ENCODE results near the gene DHRS1. TPM values are rescaled to one million over a fixed set of nuclear protein-coding genes. Genes with fewer than 3 reads are reported as not detected.

Gene DHRS1
- total and polyA plus RNA-seq, 2 donors (not counting 1 experiment from before 2014, with no cell fraction given) = 10.7 to 21.0 TPM

DNA sequence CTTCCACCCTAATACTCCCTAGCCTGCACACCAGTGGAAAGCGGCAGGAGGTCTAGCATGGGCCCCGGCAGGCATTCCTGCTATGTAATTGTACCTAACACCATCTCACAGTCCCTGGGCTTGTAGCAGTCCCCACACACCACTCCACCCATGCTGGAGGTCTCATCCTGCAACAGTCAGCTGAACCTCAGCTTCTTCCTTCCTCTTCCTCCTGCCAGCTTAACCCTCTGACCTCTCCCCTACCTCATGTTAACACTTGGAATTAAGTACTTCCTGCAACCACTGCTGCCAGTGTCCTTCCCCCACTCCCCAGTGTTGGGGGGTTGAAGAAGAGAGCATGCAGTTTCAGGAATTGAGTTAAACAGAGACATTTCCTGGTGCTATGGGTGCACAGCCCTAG, 27.7 kb upstream of the DHRS1 start:
- no peak for TF ChIP-seq EZH2 (IDR thresholded peaks at IDR 0.05; ENCODE audit: low read length, missing control alignments)
- TF ChIP-seq, protein P1, sequence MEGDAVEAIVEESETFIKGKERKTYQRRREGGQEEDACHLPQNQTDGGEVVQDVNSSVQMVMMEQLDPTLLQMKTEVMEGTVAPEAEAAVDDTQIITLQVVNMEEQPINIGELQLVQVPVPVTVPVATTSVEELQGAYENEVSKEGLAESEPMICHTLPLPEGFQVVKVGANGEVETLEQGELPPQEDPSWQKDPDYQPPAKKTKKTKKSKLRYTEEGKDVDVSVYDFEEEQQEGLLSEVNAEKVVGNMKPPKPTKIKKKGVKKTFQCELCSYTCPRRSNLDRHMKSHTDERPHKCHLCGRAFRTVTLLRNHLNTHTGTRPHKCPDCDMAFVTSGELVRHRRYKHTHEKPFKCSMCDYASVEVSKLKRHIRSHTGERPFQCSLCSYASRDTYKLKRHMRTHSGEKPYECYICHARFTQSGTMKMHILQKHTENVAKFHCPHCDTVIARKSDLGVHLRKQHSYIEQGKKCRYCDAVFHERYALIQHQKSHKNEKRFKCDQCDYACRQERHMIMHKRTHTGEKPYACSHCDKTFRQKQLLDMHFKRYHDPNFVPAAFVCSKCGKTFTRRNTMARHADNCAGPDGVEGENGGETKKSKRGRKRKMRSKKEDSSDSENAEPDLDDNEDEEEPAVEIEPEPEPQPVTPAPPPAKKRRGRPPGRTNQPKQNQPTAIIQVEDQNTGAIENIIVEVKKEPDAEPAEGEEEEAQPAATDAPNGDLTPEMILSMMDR (conservative IDR thresholded peaks at IDR 0.05 in 1 of 2, IDR thresholded peaks at IDR 0.05 in 1 of 2; ENCODE audit: low read depth in 1 of 2, low read length in 2 of 2) = no peak
- no peaks in the 10 kb centered on the region for H4K20me1 ChIP-seq (ENCODE audit: control insufficient read depth, extremely low read depth, insufficient read depth, low read length)
- H3K4me1 ChIP-seq (ENCODE audit: control insufficient read depth, extremely low read depth, insufficient read depth, low read length) = no peaks in the 10 kb centered on the region
- DNase-seq (ENCODE audit: low read depth in 2 of 2) = no peak
- H3K4me2 ChIP-seq (ENCODE audit: extremely low read depth, insufficient read depth, low read length) = no peak overlapping the region
- H3K27ac ChIP-seq (ENCODE audit: insufficient read depth, low read length) = no peak overlapping the region
- H3K27me3 ChIP-seq (ENCODE audit: control insufficient read depth, insufficient read depth, low read length) = peaks cover 11% of the 10 kb centered on the region
- H3K9me3 ChIP-seq (ENCODE audit: control insufficient read depth, insufficient read depth, low read depth, low read length) = no peaks in the 10 kb centered on the region
- no peaks in the 10 kb centered on the region for H3K36me3 ChIP-seq (ENCODE audit: control insufficient read depth, insufficient read depth, low read length)
- H3K9ac ChIP-seq (ENCODE audit: insufficient read depth, low read length) = no peak overlapping the region
- no peak overlapping the region for H2AFZ ChIP-seq (ENCODE audit: low read length)
- no peaks in the 10 kb centered on the region for H3K79me2 ChIP-seq (ENCODE audit: control insufficient read depth, insufficient read depth, low read length)
- no peak overlapping the region for H3K4me3 ChIP-seq (replicated peaks in 1 of 4; ENCODE audit: control extremely low read depth in 1 of 4, insufficient read depth in 1 of 4, low read depth in 3 of 4, low read length in 4 of 4)

DNA sequence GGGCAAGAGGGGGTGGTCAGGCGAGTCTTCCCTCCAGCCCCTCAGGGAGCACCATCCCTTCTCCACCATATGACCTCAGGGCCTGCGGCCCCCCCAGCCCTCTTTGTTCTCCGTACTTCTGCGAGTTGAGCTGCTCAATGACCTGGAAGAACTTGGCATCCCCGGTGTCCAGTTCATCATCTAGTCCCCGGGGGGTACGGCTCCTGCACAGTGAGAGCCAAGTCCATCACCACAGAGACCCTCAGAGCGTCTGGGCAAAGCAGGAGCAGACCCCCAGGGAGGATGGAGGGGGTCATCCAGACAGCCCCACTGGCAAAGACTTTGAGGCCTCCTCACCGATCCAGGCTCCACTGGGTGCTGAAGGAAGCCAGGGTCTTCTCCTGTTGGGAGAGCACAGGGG, 26.4 kb upstream of the DHRS1 start:
- no peak for DNase-seq (ENCODE audit: low read depth in 2 of 2)
- no peaks in the 10 kb centered on the region for H3K4me1 ChIP-seq (ENCODE audit: control insufficient read depth, extremely low read depth, insufficient read depth, low read length)
- no peaks in the 10 kb centered on the region for H3K79me2 ChIP-seq (ENCODE audit: control insufficient read depth, insufficient read depth, low read length)
- no peak overlapping the region for H3K9ac ChIP-seq (ENCODE audit: insufficient read depth, low read length)
- no peaks in the 10 kb centered on the region for H3K9me3 ChIP-seq (ENCODE audit: control insufficient read depth, insufficient read depth, low read depth, low read length)
- H4K20me1 ChIP-seq (ENCODE audit: control insufficient read depth, extremely low read depth, insufficient read depth, low read length) = no peaks in the 10 kb centered on the region
- H2AFZ ChIP-seq (ENCODE audit: low read length) = no peak overlapping the region
- peaks cover 15% of the 10 kb centered on the region for H3K27me3 ChIP-seq (ENCODE audit: control insufficient read depth, insufficient read depth, low read length)
- H3K36me3 ChIP-seq (ENCODE audit: control insufficient read depth, insufficient read depth, low read length) = no peaks in the 10 kb centered on the region
- no peak overlapping the region for H3K4me2 ChIP-seq (ENCODE audit: extremely low read depth, insufficient read depth, low read length)
- H3K4me3 ChIP-seq (replicated peaks in 1 of 4; ENCODE audit: control extremely low read depth in 1 of 4, insufficient read depth in 1 of 4, low read depth in 3 of 4, low read length in 4 of 4) = no peak overlapping the region
- TF ChIP-seq, protein P1 (conservative IDR thresholded peaks at IDR 0.05 in 1 of 2, IDR thresholded peaks at IDR 0.05 in 1 of 2; ENCODE audit: low read depth in 1 of 2, low read length in 2 of 2) = no peak
- TF ChIP-seq EZH2 (IDR thresholded peaks at IDR 0.05; ENCODE audit: low read length, missing control alignments) = no peak
- no peak overlapping the region for H3K27ac ChIP-seq (ENCODE audit: insufficient read depth, low read length)

DNA sequence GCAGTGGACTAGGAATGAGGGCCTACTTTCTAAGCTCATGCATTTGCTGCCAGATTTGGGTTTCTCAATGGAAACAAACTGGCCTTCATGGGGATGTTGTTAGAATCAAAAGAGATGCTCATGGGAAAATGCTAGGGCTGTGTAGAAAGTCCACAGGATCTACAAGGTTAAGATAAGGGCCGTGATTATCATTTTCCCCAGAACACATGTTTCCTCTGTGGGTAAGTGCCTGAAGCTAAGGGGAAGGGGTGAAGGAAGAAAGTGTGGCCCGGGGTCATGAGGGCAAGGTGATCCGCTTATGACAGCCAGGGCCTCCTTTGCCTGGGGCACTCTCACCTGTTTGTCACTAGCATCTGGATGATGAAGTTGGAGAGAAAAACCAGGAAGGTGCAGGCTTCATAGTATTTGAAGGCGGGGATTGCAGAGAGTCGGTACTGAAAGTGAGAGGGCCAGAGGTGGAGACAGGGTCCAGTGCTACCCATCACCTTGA, 25.5 kb upstream of the DHRS1 start:
- Histone ChIP-seq H3K9me3 (ENCODE audit: control insufficient read depth, insufficient read depth, low read depth, low read length) (no peaks in the 10 kb centered on the region), H3K79me2 (ENCODE audit: control insufficient read depth, insufficient read depth, low read length) (no peaks in the 10 kb centered on the region), H2AFZ (ENCODE audit: low read length) (no peak overlapping the region), H3K4me3 (replicated peaks in 1 of 4; ENCODE audit: control extremely low read depth in 1 of 4, insufficient read depth in 1 of 4, low read depth in 3 of 4, low read length in 4 of 4) (no peak overlapping the region), H3K4me1 (ENCODE audit: control insufficient read depth, extremely low read depth, insufficient read depth, low read length) (no peaks in the 10 kb centered on the region), H3K27me3 (ENCODE audit: control insufficient read depth, insufficient read depth, low read length) (peaks cover 15% of the 10 kb centered on the region), H3K9ac (ENCODE audit: insufficient read depth, low read length) (no peak overlapping the region), H4K20me1 (ENCODE audit: control insufficient read depth, extremely low read depth, insufficient read depth, low read length) (no peaks in the 10 kb centered on the region), H3K27ac (ENCODE audit: insufficient read depth, low read length) (no peak overlapping the region), H3K36me3 (ENCODE audit: control insufficient read depth, insufficient read depth, low read length) (no peaks in the 10 kb centered on the region), H3K4me2 (ENCODE audit: extremely low read depth, insufficient read depth, low read length) (no peak overlapping the region)
- TF ChIP-seq, protein P1 (conservative IDR thresholded peaks at IDR 0.05 in 1 of 2, IDR thresholded peaks at IDR 0.05 in 1 of 2; ENCODE audit: low read depth in 1 of 2, low read length in 2 of 2) = no peak
- no peak for TF ChIP-seq EZH2 (IDR thresholded peaks at IDR 0.05; ENCODE audit: low read length, missing control alignments)
- no peak for DNase-seq (ENCODE audit: low read depth in 2 of 2)
